Anterior cingulate cortex (tissue), 58 donors: ENCODE results near the gene PADI3.
A peak's percentile ranks its signal among the peaks of the same experiment; 100 is the strongest.

ENCODE experiments used
- DNase-seq, 58 donors: peaks; one replicate each; lab custom pipeline; 2025; lab: John Stamatoyannopoulos, UW

PADI3 gene, protein sequence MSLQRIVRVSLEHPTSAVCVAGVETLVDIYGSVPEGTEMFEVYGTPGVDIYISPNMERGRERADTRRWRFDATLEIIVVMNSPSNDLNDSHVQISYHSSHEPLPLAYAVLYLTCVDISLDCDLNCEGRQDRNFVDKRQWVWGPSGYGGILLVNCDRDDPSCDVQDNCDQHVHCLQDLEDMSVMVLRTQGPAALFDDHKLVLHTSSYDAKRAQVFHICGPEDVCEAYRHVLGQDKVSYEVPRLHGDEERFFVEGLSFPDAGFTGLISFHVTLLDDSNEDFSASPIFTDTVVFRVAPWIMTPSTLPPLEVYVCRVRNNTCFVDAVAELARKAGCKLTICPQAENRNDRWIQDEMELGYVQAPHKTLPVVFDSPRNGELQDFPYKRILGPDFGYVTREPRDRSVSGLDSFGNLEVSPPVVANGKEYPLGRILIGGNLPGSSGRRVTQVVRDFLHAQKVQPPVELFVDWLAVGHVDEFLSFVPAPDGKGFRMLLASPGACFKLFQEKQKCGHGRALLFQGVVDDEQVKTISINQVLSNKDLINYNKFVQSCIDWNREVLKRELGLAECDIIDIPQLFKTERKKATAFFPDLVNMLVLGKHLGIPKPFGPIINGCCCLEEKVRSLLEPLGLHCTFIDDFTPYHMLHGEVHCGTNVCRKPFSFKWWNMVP

DNA sequence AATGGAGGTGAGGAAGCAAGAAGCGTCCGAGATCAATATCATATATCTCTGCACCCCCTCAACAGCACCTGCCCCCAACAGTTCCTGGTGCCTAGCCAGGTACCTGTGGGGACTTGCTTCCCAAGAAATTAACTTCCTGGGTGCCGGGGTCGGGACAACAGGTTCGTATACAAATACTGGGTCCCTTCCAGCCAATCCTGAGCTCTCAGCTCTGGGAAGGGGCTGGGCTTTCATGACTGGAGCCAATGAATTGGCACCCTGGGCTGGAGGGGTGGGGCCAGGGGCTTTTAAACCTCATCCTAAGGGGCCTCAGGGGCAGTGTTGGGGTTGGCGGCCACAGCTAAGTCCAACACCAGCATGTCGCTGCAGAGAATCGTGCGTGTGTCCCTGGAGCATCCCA is at the start of gene PADI3:
PADI3 (plus strand) TSS at position 318 of the 400 bp plus-strand sequence; CDS start at position 358, 40 bp downstream.
- DNase-seq: no peak

DNA sequence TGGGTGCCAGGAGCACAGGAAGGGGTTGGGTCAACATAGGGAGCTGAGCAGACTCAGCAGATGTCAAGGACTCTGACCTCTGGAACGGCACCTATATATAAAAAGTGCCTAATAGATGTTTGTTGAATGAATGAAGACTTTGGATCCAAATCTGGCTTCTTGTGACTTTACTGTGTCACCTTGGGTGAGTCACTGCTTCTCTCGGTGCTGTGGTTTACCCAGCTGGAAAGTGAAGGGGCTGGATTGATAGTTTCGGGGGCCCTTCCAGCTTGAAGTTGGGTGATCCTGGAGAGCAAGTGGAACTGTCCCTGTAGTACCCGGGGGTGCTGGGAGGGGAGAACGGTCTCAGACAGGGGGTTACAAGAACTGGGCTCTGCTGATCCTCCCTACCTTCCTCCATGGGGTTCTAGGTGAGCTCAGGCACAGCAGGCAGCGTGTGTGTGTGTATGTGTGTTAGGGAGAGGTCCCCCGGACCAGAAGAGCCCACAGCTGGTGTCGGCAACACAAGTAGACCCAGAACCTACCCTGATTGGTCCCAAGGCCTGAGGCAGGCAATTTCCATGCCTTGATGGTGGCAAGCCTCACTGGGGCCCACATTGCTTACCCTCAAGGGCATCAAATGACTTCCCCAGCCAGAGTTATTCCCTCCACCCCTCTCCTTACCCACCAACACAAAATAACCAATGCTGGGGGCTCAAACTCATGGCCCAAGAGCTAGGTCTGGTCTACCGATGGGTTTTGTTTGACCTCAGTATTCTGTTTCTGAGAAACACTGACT is 49.4 kb upstream of the PADI3 start:
- no peak for DNase-seq

DNA sequence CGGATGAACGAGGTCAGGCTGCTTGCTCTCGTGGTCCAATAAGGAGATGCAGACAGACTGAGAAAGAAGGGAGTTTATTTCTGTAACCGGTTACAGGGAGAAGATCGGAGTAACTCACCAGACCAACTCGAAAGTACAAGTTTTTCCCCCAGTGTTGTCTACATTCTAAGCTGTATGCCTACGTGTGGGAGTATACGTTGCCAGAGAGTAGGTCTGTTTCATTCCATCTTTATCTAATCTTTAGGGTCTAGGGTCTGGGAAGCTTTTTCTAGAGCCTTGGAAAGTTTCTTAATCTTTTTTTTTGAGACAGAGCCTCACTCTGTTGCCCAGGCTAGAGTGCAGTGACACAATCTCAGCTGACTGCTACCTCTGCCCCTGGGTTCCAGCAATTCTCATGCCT is 48.7 kb upstream of the PADI3 start:
- DNase-seq: no peak

DNA sequence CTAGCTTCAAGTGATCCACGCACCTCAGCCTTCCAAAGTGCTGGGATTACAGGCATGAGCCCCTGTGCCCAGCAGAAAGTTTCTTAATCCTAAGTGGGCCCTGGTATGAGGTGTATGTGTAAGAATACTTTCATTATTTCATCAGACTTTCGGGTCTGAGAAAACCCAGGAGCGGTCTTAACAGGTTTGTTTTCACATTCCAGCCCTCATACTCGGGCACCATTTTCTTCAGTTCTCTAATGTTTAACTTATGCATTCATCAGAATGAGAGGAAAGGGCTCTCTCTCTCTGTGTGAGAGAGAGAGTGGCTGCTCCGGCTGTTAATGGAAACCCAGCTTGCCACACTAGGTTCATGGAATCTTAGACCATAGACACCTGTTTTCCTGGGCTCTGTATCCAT is 48.1 kb upstream of the PADI3 start:
- no peak for DNase-seq

DNA sequence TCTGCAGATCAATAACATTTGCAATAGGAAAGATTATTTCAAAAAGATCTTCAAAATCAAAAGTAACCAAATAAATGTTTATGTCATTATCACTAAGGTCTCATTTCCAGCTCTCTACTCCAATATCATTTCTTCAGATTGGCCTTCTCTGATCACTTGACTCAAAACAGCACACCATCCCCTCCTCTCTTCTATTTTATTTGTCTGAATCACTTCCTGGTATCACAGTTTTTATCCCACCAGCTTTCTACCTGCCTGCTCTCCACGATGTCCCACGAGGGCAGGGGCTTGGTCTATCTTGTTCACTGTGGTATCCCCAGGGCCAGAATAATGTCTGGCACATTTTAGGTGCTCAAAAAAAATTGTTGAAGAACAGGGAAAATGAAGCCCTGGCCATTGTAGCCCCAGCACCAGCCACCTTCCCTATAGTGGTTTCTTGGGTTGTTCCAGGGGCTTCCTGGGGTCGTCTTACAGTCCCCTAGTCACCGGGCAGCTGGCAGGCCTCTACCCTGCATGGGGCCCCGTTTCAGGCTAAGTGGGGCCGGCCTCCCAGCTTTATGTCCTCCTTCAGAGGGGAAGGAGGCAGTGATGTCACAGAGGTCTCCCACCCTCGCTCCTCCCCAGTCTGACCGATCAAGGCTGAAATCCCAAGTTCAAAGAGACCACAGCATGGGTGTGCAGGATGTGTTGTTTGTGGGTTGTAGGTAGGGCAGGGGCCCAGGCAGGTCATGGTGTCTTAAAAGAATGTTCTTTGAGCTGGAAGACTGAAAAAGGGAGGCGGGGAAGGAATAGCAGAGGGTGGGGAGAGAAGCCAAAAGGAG is 47.5 kb upstream of the PADI3 start:
- no peak for DNase-seq

DNA sequence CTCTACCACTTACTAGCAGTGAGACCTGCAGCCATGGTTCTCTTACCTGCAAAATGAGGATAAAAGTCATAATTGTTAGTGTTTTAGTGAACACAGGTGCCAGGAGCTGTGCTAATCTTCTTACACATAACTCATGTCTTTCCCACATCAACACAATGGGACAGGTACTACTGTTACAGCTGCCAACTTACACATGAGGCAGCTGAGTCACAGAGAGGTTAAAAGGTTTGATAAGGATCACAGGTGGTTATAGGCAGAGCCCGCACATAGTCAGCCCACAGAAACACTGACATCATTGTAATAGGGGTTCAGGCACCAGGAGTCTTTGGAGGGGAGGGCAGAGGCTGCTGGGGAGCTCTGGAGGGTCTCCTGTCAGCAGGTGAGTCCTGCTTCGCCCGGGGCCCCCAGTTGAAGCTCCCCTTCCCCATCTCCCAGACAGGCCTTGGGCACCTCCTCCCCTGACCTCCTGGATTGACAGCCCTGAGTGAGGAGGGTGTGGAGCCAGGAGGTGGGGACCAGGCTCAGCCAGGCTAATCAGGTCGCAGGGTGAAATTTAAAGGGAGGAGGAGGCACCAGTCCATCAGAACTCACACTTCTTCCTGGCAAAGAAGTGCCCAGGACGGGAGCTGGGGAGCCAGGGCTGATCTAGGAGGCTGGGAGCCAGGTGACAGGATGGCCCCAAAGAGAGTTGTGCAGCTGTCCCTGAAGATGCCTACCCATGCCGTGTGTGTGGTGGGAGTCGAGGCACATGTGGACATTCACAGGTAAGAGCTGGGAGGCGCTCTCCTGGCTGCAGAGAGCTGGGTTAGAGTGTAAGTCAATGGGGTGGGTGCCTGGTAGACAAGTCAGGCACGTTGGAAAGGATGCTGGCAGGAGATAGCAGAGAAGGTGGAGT is 44.1 kb upstream of the PADI3 start, which contains the start of gene PADI1:
PADI1 (plus strand) TSS at position 583 of the 895 bp plus-strand sequence; CDS start at position 673, 90 bp downstream.
- DNase-seq: no peak

DNA sequence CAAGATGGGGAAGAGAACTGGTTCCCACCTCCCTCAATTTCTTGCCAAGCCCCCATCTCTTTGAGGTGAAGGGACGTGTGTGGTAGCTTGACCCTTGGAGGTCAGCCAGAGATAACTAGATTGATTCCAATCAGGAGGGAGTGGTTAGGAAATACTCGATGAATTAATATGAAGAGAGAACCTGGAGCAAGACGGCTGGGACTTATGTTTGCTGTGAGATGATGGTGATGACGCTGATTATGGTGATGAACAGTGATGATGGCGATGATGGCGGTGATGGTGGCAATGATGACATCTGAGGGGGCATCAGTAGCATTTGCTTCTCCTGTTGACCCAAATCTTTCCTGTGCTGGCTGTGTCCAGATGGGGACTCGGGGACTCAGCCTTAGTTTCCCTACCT is 43.2 kb upstream of the PADI3 start:
- no peak for DNase-seq

DNA sequence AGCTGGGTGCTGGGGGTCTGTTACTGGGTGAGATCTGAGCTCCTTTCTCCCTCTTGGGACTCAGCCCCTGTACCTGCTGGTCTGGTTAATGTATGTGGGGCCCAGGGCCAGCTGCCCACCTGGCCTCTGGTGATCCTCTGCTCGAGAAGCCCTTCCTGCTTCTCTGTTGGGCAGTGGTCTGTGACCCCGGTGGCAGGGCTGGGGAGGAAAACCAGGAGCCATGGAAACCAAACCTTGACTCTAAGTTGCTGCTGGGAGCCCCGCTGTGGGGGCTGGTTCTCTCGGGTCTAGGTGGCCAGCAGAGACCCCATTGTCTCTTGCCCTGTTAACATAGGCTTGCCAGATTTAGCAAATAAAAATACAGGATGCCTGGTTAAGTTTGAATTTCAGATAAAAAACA is 42.7 kb upstream of the PADI3 start:
- no peak for DNase-seq

DNA sequence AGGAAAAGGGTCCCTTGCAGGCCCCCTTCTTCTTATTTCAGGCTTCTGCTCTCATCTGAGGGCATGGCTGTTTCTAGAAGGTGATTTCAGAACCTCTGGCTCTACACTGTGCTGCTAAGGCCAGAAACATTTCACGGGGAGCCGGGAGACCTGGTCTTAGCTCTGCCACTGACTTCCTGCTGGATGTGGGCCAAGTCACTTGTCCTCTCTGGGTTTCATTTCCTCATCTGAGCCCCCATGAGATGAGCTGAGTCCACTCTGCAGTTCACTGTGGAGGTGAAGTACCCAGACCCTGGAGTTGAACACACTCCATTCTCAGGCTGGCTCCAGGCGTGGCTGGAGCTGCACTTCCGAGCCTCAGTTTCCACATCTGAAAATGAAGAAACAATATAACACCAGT is 41.9 kb upstream of the PADI3 start:
- peak in 28 of 58 donors; percentile 3 to 61 (median 14) for DNase-seq

DNA sequence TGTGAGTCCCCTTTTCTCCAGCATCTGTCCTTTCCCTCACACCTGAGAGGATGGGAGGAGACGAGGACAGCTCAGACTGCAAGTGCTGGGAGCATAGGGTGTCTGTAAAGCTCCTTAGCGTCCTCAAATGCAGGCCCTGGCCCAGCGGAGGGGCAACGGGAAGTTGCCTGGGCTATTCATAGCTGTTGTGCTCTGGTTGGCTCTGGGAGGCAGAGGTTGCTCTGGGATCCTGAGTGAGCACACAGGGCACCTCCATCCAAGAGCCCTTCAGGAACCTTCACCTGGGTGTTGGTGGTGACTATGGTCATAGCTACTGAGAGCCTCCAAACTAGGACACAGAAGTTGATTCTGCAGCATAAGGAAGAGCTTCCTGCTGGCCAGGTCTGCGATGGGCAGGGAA is 41.4 kb upstream of the PADI3 start:
- peak in 7 of 58 donors; percentile 1 to 35 (median 6) for DNase-seq

DNA sequence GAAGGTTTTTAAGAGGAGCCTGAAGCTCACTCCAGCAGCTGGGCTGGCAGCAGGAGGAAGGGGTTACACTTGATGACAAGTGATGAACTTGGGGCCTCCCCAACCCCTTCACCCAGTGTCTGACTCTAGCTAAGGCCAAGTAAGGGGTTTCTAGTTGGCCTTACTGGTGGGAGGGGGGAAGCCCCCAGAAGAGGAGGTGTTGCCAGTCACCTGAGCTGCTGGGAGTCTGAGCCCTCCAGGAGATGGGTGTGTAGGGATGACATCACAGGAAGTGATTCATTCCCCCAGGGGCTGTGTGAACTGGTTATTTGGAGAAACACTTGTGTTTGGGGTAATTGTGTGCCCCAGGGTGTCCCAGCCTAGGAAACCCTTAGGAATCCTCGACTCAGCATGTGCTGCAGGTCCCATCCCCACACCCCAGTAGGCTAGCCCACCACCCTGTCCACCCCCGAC is 40.9 kb upstream of the PADI3 start:
- no peak for DNase-seq

DNA sequence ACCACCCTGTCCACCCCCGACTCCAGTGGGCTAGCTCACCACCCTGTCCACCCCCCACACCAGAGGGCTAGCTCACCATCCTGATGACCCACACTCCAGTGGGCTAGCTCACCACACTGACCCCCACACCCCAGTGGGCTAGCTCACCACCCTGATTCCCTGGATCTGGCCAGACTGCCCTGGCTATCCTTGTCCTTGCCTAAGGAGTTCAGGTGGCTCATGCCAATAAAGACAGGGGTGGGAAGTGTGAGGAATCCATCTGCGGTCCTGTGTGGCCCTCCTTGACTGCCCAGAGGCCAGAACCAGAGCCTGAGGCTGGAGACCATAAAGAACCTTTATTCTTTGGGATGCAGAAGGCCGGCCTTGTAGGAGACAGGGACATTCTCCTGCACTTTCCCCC is 40.4 kb upstream of the PADI3 start:
- DNase-seq: no peak

DNA sequence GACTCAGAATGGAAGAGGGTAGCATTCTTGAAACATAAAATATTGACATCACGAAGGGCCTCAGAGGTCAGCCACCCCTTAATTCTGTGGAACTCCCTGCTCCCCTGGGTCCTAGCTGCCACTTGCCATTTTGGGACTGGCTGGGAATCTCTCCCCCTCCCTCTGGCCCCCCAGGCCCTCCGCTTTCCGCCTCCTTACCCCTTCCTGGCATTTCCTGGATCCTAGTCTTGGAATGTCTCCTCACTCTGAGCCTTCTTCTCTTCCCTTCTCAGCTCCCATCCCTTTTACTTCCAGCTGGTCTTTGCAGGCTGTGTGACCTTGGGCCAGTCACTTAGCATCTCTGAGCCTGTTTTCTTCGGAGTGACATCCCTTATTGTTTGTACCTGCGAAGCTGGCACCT is 39.5 kb upstream of the PADI3 start:
- no peak for DNase-seq

DNA sequence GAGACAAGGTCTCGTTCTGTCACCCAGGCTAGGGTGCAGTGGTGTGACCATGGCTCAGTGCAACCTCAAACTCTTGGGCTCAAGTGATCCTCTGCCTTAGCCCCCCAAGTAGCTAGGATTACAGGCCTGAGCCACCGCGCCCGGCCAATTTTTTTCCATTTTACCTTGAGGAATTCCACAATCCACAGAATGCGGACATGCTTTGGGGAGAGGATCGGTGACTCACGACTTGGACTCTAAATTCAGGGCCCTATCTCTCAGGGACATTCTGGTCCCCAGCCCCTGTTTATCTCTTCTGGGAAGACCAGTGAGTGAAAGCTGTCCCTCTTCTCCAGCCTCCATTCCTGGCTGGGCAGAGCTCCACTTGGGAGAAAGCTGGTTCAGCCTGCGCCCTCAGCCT is 38.7 kb upstream of the PADI3 start:
- DNase-seq: no peak

DNA sequence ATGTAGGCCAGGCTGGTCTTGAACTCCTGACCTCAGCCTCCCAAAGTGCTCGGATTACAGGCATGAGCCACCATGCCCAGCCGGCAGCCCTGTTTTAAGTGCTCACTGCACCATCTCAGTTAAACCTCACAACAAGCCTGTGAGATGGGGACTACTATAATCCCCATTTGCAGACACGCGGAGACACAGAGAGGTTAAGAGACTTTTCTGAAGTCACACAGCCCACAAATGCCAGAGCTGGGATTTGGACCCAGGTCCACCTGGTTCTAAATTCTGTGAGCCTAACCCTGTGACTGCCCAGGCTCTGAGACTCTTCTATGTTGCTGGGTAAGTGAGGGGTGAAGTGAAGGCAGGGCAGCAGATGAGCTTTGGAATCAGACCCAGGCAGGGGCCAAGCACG is 37.5 kb upstream of the PADI3 start:
- DNase-seq: no peak

DNA sequence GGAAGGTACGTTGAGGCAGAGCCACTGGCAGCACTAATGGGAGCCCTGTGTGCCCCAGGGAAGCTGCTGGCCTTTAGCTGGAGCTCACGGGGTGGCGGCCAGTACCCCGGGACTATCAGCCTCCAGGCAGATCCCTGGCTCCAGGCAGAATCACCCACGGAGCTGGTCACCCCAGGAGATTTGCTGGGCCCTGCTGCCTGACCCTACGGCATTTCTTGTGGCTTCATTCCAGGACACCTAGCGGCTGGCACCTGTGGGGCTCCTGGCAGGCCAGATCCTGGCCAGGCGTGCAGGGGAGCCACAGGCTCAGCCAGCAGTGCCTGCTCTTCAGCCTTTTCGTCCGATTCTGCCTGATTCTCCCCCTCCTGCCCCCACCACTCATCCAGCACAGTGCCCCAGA is 36.9 kb upstream of the PADI3 start:
- no peak for DNase-seq

DNA sequence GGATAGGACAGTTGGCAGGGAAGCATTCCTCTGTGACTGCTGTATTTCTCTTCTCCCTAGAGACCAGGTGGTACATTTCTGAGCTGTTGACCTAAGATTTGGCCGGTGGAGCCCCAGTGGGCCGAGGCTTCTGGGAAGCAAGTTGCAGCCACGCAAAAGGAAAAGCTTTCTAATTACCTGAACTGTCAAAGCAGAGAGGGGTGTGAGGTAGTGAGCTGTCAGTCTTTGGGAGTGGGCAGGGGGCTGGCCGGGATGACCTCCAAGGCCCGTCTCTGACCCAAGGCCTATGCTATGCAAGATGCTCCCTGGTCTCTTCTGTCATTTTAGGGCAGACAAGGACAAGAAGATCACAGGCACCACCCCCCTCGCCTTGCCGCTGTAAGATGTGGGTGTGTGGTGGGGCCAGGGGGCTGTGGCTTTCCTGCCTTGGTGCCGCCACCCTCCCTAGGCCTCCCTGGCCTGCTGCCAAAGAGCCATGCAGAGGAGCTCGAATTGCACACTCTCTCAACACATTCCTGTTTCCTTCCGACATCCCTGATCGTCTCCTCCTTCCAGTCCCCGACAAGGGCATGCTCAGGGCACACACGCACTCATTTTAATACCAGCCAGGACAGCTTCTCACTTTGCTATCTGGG is 36.3 kb upstream of the PADI3 start:
- DNase-seq: peak in 2 of 58 donors; percentile 2 to 6

DNA sequence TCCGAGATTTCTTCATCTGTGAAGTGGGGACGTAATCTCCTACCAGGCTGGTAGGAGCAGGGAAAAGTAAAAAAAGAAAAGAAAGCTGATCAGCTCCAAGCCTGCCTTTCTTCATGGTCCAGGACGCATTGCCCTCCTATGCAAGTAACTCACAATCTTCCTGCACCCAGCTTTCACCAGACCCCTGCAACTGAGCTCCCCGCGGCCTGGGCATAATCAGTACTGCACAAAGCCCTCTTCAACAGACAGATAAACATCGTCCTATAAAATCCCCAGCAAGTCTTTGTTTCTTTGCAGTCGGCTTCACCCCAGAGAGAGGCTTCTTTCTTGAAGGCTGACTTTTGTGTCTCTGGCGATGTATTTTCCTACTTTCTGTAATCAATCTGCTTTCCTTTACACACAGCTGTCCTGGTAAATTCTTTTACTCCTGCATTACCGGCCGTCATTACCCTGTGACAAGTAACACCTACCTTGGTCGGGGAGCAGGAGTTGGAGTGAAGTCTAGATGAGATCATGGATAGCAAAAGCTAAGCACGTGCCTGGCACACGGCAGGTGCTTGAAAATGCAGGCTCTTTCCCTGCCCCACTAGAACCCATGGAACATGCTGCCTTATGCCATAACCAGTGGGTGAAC is 35.6 kb upstream of the PADI3 start:
- no peak for DNase-seq
